Transverse colon (tissue), 3 donors: ENCODE measurements around the gene ZBTB46.

Source experiments
- CTCF ChIP-seq, 5 experiments: fragments of 200-600 bp in 3 of 5; fragments of 450-650 bp in 2 of 5; sonication (generic) in 3 of 5; IDR thresholded peaks; 1 replicate in 2 of 5; 2 replicates in 3 of 5; pipeline ENCODE4 v1.5.1; 2016 to 2017; ENCODE audit warnings: antibody characterized with exemption in 5 of 5, inconsistent platforms in 3 of 5, mild to moderate bottlenecking in 2 of 5, moderate library complexity in 1 of 5
- EP300 ChIP-seq: sonication (generic); formaldehyde crosslinking; IDR thresholded peaks from one replicate; pipeline ENCODE4 v1.6.1; 2017; ENCODE audit warnings: antibody characterized with exemption, low read depth
- POLR2A ChIP-seq: fragments of 450-650 bp; IDR thresholded peaks from one replicate; pipeline ENCODE4 v1.6.1; 2016; ENCODE audit warnings: antibody characterized with exemption, mild to moderate bottlenecking, moderate library complexity

- TF ChIP-seq CTCF (IDR thresholded peaks at IDR 0.05): no peak
- TF ChIP-seq EP300: no peak
- no peak for TF ChIP-seq POLR2A
Observed at GRCh38 chr20:63850689-63851547, 19.9 kb upstream of the ZBTB46 start.
